Esophagus squamous epithelium (tissue), 5 donors: ENCODE measurements around the gene SETBP1. TPM values are rescaled to one million over a fixed set of nuclear protein-coding genes. Genes with fewer than 3 reads are reported as not detected.

Source experiments
- DNase-seq: peaks from one replicate; lab custom pipeline; 2025; lab: John Stamatoyannopoulos, UW
- H3K27ac ChIP-seq, 4 donors: fragments of 200-600 bp; sonication (generic); one replicate each; pipeline ENCODE4 v1.5.1; 2016 to 2019; ENCODE audit warnings: mild to moderate bottlenecking in 1 of 4
- H3K27me3 ChIP-seq, 4 donors: fragments of 200-600 bp; sonication (generic); 1 replicate in 3 of 4; 2 replicates in 1 of 4; pipeline versions ENCODE4 v1.5.1 to v1.6.0; 2017 to 2021; ENCODE audit warnings: antibody characterized with exemption in 1 of 4
- H3K36me3 ChIP-seq, 3 donors: fragments of 200-600 bp; sonication (generic); one replicate each; pipeline ENCODE4 v1.5.1; 2016 to 2019
- H3K4me1 ChIP-seq, 3 donors: fragments of 200-600 bp; sonication (generic); one replicate each; pipeline ENCODE4 v1.5.1; 2017 to 2019
- H3K4me3 ChIP-seq, 4 donors: fragments of 200-600 bp; sonication (generic); 1 replicate in 3 of 4; 2 replicates in 1 of 4; pipeline ENCODE4 v1.5.1; 2016 to 2019; ENCODE audit warnings: mild to moderate bottlenecking in 2 of 4, moderate library complexity in 1 of 4
- H3K9me3 ChIP-seq, 3 donors: fragments of 200-600 bp; sonication (generic); one replicate each; pipeline ENCODE4 v1.5.1; 2016 to 2019
- POLR2A ChIP-seq, 4 donors: fragments of 450-650 bp; IDR thresholded peaks; one replicate each; pipeline ENCODE4 v1.6.1; 2017; ENCODE audit warnings: antibody characterized with exemption in 4 of 4, mild to moderate bottlenecking in 4 of 4, moderate library complexity in 3 of 4
- WGBS, 2 donors: methylation state at CpG; one replicate each; pipeline ENCODE4 v1.1.5; 2018; 5-methylcytosine and 5-hydroxymethylcytosine counted together
- intact Hi-C: fragments of 100-400 bp; cut with DNase I; formaldehyde crosslinking; loops from one replicate; pipeline ENCODE4 v1.15.0; 2022
- total RNA-seq, 4 donors: library from RNA; depleted of rRNA; stranded (reverse); fragments of >200 nt; gene quantifications; one replicate each; pipeline ENCODE4 v1.1.0, GENCODE V29; 2016
- TF ChIP-seq, protein P1 (sequence below), 6 experiments: fragments of 450-650 bp in 4 of 6; fragments of 200-600 bp in 2 of 6; sonication (generic) in 2 of 6; IDR thresholded peaks; one replicate each; pipeline ENCODE4 v1.5.1; 2016 to 2019; ENCODE audit warnings: antibody characterized with exemption in 6 of 6, mild to moderate bottlenecking in 4 of 6, moderate library complexity in 4 of 6
- donor health status: DM: yes; HTN: yes; CAD: no.

SETBP1 gene
- total RNA-seq, 4 donors from 2014 or later = 2.6 to 18.5 (median 6.4) TPM

DNA sequence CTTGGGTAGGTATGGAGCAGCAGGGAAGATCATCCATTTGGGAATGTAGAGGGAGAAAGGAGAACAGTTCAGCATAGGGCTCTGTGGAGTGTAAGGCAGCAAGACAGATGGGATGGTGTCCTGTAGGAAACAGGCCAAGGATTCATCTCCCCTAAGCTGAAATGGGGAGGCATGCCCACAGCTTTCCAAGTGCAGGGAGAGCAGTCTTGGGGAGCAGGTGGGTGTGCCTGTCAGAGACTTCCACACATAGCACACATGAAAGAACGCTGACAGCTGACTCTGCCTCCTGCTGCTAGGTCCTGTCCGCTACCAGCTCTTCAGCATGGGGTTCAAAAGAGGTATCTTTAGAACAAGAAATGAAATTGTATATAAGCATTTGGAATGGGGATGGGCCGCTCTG lies 9.0 kb downstream of the SETBP1 start:
- TF ChIP-seq, protein P1, sequence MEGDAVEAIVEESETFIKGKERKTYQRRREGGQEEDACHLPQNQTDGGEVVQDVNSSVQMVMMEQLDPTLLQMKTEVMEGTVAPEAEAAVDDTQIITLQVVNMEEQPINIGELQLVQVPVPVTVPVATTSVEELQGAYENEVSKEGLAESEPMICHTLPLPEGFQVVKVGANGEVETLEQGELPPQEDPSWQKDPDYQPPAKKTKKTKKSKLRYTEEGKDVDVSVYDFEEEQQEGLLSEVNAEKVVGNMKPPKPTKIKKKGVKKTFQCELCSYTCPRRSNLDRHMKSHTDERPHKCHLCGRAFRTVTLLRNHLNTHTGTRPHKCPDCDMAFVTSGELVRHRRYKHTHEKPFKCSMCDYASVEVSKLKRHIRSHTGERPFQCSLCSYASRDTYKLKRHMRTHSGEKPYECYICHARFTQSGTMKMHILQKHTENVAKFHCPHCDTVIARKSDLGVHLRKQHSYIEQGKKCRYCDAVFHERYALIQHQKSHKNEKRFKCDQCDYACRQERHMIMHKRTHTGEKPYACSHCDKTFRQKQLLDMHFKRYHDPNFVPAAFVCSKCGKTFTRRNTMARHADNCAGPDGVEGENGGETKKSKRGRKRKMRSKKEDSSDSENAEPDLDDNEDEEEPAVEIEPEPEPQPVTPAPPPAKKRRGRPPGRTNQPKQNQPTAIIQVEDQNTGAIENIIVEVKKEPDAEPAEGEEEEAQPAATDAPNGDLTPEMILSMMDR (IDR thresholded peaks at IDR 0.05) = no peak
- no peak for TF ChIP-seq POLR2A (IDR thresholded peaks at IDR 0.05)
- Histone ChIP-seq H3K36me3 (no peaks in the 10 kb centered on the region), H3K27ac (no peak overlapping the region), H3K9me3 (no peaks in the 10 kb centered on the region), H3K4me1 (peaks cover 0 to 66% (median 23%) of the 10 kb centered on the region in 3 donors), H3K4me3 (no peak overlapping the region), H3K27me3 (no peaks in the 10 kb centered on the region)
- WGBS, 2 donors = 88 to 94% methylated on average over 3 of the region's 3 CpGs
- intact Hi-C loops = loop anchor here (10.0 kb wide), 2 partner anchors 135 to 205 kb away; no protein-coding TSS in a partner anchor
- no peak for DNase-seq

DNA sequence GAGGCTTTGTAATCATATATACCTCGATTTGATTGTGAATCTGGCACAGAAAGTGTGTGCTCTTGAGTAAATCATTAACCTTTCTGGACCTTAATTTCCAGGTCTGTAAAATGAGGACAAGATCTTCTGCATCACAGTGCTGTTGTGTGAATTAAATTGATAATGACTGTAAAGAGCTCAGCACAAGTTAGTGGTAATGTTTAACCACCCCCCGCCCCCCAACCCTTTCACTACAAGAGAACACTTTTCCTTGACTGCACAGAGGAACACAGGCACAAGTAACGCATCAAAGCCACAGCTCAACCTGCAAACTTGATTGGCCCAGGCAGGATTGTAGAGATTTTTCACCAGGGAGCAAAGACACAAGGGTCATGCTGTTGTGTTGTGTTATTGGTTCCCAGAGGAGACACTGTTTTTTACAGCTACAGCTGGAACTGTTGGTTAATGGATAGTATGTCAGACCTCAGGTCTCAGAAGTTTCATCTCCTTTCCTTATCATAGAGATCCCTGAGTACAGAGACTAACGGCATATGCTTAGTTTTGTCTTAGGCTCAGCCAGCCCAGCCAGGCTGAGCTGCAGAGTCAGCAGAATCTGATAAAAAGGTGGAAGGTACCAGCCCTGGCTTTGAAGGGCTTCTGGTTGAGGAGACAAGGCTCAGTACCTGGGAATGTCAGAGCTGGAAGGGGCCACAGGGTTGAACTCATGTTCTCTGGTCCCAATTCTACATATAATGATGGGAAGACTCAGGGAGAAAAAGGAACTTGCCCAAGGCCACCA lies 10.6 kb downstream of the SETBP1 start:
- no peak overlapping the region for H3K4me3 ChIP-seq
- intact Hi-C loops = no loop called here
- H3K4me1 ChIP-seq = peaks cover 0 to 59% (median 16%) of the 10 kb centered on the region in 3 donors
- TF ChIP-seq, protein P1 (IDR thresholded peaks at IDR 0.05) = no peak
- TF ChIP-seq POLR2A (IDR thresholded peaks at IDR 0.05) = no peak
- DNase-seq = no peak
- H3K27me3 ChIP-seq = no peaks in the 10 kb centered on the region
- H3K36me3 ChIP-seq = no peaks in the 10 kb centered on the region
- 80 to 88% methylated on average over 2 to 4 of the region's 4 CpGs for WGBS, 2 donors
- H3K27ac ChIP-seq = no peak overlapping the region
- H3K9me3 ChIP-seq = no peaks in the 10 kb centered on the region

DNA sequence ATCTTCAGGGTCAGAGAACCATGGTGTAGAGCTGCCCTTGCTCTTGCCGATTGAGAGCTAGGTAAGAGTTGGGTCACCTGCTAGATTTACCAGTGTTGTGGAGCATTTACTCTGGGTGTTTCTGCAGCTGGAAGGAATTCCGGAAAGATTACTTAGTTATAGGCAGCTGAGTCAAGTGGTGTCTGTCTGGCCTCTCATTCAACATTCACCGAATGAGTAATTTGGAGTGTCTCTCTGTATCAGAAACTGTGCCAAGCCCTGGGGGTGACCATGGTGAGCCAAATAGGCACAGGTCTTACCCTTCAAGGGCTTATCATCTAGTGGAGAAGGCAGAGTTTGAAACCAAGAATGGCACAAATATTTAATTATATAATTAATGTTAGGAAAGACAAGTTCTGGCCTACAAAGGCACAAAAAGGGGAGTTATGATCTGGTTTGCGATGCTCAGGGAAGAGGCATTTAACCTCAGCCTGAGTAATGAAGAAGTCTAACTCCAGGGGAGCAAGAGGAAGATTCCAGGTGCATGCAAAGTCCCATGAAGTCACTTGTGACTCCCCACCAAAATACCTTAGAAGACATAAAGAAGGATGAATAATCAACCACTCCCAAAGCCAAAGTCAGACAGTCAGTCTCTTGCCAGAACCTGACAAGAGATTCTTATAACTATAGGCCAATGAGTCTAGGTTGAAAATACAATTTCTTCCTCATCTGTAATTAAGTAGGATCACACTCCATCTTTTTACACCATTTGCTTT lies 12.5 kb downstream of the SETBP1 start:
- DNase-seq = no peak
- WGBS, 2 donors = 47 to 60% methylated on average over 3 to 4 of the region's 4 CpGs
- intact Hi-C loops = no loop called here
- no peak for TF ChIP-seq POLR2A (IDR thresholded peaks at IDR 0.05)
- TF ChIP-seq, protein P1 (IDR thresholded peaks at IDR 0.05) = no peak
- H3K27me3 ChIP-seq = no peaks in the 10 kb centered on the region
- no peaks in the 10 kb centered on the region for H3K36me3 ChIP-seq
- no peaks in the 10 kb centered on the region for H3K9me3 ChIP-seq
- peaks cover 0 to 62% (median 27%) of the 10 kb centered on the region in 3 donors for H3K4me1 ChIP-seq
- H3K27ac ChIP-seq = peak overlapping the region in 2 of 4 donors; percentile 38 to 68
- no peak overlapping the region for H3K4me3 ChIP-seq

DNA sequence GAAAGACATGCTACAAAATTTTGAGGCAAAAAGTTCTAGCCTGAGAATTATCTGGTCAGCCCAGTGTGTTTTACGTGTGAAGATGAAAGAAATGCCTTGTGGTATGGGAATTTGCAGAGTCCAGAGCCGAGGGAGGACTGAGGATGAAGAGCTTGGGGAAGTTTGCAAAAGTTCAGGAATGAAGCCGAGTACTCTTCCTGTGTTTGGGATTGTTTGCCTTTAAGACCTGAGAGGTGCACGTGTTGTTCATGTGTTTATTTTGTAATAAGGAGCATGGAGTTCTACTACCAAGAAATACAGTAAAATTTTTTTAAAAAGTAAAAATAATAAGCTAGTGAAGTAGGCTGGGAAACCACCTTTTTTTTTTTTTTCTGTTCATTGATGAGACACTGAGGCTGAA lies 14.8 kb downstream of the SETBP1 start:
- Histone ChIP-seq H3K4me3 (no peak overlapping the region), H3K27me3 (no peaks in the 10 kb centered on the region), H3K9me3 (no peaks in the 10 kb centered on the region), H3K4me1 (peaks cover 0 to 72% (median 28%) of the 10 kb centered on the region in 3 donors), H3K27ac (no peak overlapping the region), H3K36me3 (no peaks in the 10 kb centered on the region)
- no peak for DNase-seq
- WGBS, 2 donors = 77 to 83% methylated on average over 4 of the region's 4 CpGs
- no peak for TF ChIP-seq POLR2A (IDR thresholded peaks at IDR 0.05)
- TF ChIP-seq, protein P1 (IDR thresholded peaks at IDR 0.05) = no peak
- intact Hi-C loops = no loop called here

DNA sequence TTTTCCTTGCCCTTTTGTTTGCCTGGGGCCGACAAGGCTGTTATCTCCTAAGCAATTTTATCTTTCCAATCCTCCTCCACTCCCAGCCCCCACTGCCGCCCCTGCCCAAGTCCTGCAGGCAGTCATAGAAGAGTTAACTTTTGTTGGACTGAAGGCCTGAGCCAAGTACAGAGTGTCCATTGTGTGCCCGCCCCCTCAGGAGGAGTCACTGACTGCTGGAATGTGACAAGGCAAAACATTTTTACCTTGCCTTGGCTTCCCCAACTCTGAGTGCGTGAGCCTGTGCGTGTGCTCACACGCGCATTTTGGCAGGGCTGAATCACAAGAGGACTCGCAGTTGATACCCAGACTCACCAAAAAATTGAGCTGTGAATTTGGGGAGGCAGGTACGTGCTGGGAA lies 16.2 kb downstream of the SETBP1 start:
- Histone ChIP-seq H3K36me3 (no peaks in the 10 kb centered on the region), H3K4me1 (peaks cover 0 to 76% (median 33%) of the 10 kb centered on the region in 3 donors), H3K9me3 (no peaks in the 10 kb centered on the region), H3K27me3 (no peaks in the 10 kb centered on the region), H3K4me3 (peak overlapping the region in 1 of 4 donors; percentile 21), H3K27ac (peak overlapping the region in 3 of 4 donors; percentile 18 to 55 (median 37))
- TF ChIP-seq, protein P1 (IDR thresholded peaks at IDR 0.05) = no peak
- no peak for TF ChIP-seq POLR2A (IDR thresholded peaks at IDR 0.05)
- intact Hi-C loops = no loop called here
- no peak for DNase-seq
- WGBS, 2 donors = 20 to 31% methylated on average over 9 of the region's 9 CpGs
